Measurements from ENCODE around the gene LPIN3. TPM values are rescaled to one million over a fixed set of nuclear protein-coding genes. Genes with fewer than 3 reads are reported as not detected.

LPIN3 gene
- total and polyA plus RNA-seq, 2 of the 8 experiments (the other 6 are each of a cell fraction or from before 2014, with no cell fraction given), result 3.7 to 3.9 TPM

DNA sequence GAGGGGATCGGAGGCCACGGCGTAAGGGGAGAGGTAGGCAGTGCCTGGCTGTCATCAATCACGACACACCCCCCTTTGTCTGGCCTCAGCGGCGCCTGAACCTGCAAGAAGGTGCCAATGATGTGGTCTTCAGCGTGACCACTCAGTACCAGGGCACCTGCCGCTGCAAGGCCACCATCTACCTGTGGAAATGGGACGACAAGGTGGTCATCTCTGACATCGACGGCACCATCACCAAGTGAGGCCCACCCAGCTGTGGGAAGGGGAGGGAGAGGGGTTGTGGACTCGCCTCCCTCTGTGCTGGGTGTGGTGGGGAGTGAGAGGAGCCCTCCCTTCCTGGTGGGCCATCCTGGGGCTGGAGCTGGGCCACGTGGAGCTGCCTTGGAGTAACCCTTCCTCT is 16.3 kb downstream of the LPIN3 start:
- Histone ChIP-seq H2AK5ac (ENCODE audit: low read depth, low read length) (no peak overlapping the region), H4K5ac (ENCODE audit: insufficient read length, low read depth, low read length) (no peak overlapping the region), H2BK20ac (ENCODE audit: low read length) (no peak overlapping the region), H4K91ac (replicated peaks; ENCODE audit: insufficient read length, low read length) (no peak overlapping the region), H2BK120ac (replicated peaks; ENCODE audit: low read depth, low read length) (no peak overlapping the region), H3K27me3 (replicated peaks in 1 of 4; ENCODE audit: control insufficient read depth in 3 of 4, extremely low read depth in 1 of 4, insufficient read depth in 3 of 4, low read length in 3 of 4) (no peaks in the 10 kb centered on the region), H2BK5ac (ENCODE audit: low read depth, low read length) (no peak overlapping the region; the same call in 1 of the 2 replicates), H3K79me2 (ENCODE audit: control insufficient read depth in 1 of 2, insufficient read depth in 2 of 2, low read length in 2 of 2) (no peaks in the 10 kb centered on the region), H3K14ac (ENCODE audit: insufficient read length) (no peak overlapping the region), H2BK15ac (ENCODE audit: low read length) (no peak overlapping the region), H3K36me3 (ENCODE audit: control insufficient read depth in 2 of 4, insufficient read depth in 4 of 4, low read length in 3 of 4) (no peaks in the 10 kb centered on the region), H3K56ac (replicated peaks; ENCODE audit: insufficient read length, low read depth, low read length) (no peak overlapping the region), H3K18ac (ENCODE audit: extremely low read depth, low read length) (no peak overlapping the region), H4K8ac (ENCODE audit: extremely low read depth, insufficient read depth, low read length) (no peak overlapping the region), H3K4me1 (replicated peaks in 1 of 4; ENCODE audit: control insufficient read depth in 3 of 4, insufficient read depth in 4 of 4, low read length in 3 of 4) (no peaks in the 10 kb centered on the region), H3K23ac (ENCODE audit: insufficient read length) (no peak overlapping the region), H3K4ac (replicated peaks; ENCODE audit: insufficient read length, low read depth, low read length) (no peak overlapping the region), H3K23me2 (ENCODE audit: low read depth, low read length) (no peaks in the 10 kb centered on the region), H2BK12ac (ENCODE audit: low read depth, low read length) (0 out of 2 replicates have a peak overlapping the region, but pooled peaks have one; percentile 27), H3K4me2 (ENCODE audit: insufficient read depth in 1 of 2, low read depth in 2 of 2, low read length in 2 of 2) (no peak overlapping the region), H2AFZ (ENCODE audit: low read length) (no peak overlapping the region), H3K79me1 (ENCODE audit: low read depth, low read length) (no peaks in the 10 kb centered on the region), H3K27ac (ENCODE audit: low read depth, low read length) (no peak overlapping the region), H3K9me3 (ENCODE audit: insufficient read depth in 2 of 2, low read depth in 1 of 2, low read length in 1 of 2) (no peaks in the 10 kb centered on the region), H3K9ac (replicated peaks in 1 of 4; ENCODE audit: extremely low read depth in 1 of 4, low read depth in 3 of 4, low read length in 3 of 4) (no peak overlapping the region), H3K4me3 (ENCODE audit: extremely low read depth in 1 of 4, insufficient read depth in 2 of 4, low read depth in 3 of 4, low read length in 4 of 4) (no peak overlapping the region), H4K20me1 (replicated peaks in 1 of 2; ENCODE audit: control insufficient read depth in 1 of 2, insufficient read depth in 2 of 2, low read length in 2 of 2) (peaks cover 0 to 3% of the 10 kb centered on the region in 2 experiments)
- CTCF ChIA-PET (ENCODE audit: partially characterized antibody), result interaction anchor here (1.0 to 2.2 kb wide), 6 partner anchors 9 to 184 kb away, joined by 3 to 8 read pairs (median 4); partner anchors contain the start of genes EMILIN3 and LPIN3
- POLR2A ChIA-PET (ENCODE audit: partially characterized antibody), result interaction anchor here (0.7 kb wide), 1 partner anchor 12 kb away, joined by 3 read pairs; no protein-coding TSS in a partner anchor
- no peak for DNase-seq (ENCODE audit: low read depth in 1 of 2, low spot score in 2 of 2)
- TF ChIP-seq SP4 (IDR thresholded peaks at IDR 0.05; ENCODE audit: low read length) (no peak), CTBP2 (IDR thresholded peaks at IDR 0.05; ENCODE audit: borderline replicate concordance, insufficient read depth, insufficient read length, low read length) (no peak), CREB1 (IDR thresholded peaks at IDR 0.05) (no peak)
- no peak for FAIRE-seq
- WGBS, 2 experiments (ENCODE audit: extremely low coverage in 1 of 2, insufficient coverage in 1 of 2, insufficient read length in 1 of 2, insufficient replicate concordance in 2 of 2, low coverage in 1 of 2, low lambda C conversion rate in 2 of 2, missing lambda C conversion rate in 1 of 2), result 94% methylated on average over 12 of the region's 13 CpGs; no CpG with 5 or more reads in 1 of the 2 experiments

Measured in H1 (cell line).